ENCODE data around the gene ZNF446. TPM values are rescaled to one million over a fixed set of nuclear protein-coding genes. Genes with fewer than 3 reads are reported as not detected.
"Not testable (repeated sequence)": the region's sequence is repeated elsewhere in the genome, so short reads cannot be mapped to it uniquely, and the experiment has no call there.

ZNF446 gene
- total RNA-seq: 6.3 and 6.8 TPM in 2 replicates

DNA sequence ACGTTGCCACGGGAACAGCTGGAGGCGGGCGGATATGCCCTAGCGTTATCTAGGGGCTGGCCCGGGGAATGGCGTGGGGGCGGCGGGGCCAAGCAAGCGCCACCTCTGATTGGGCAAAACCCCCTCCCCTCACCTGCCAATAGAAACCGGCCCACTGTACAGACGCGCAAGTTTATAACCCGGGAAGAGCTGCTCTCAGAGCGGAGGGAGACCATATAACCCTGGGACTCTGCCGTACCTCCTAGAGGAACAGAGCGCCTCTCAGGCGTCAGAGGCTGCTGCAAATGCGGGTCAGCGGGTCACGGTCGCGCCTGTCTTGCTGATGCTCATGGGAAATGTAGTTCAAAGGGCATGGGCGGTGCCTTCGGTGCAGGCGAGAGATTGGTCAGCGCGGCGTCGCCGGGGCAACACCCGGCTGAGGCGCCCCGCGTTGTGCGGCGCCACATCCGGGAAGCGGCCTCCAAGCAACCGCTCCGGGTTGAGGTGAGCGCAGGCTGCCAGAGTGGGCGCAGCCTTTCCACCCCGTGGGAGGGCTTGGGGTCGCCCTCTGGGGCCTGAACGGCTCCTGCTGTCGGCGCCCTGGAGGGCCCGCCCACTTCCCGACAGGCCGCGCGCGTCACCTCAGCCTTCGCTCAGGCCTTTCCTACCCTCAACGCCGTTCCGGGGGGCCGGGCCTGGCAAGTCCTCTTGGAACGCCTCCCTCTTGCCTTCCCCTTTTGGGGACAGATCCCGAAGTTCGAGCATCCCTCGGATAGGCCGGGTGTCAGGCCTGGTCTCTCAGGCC, at the start of gene ZNF446:
Gene ZNF446 (plus strand): TSS at position 639 of the 784 bp plus-strand sequence. CDS start 867 bp downstream, outside the sequence.
- Mint-ChIP-seq H3K4me1 (peaks cover 19% of the 10 kb centered on the region), H3K4me3 (peak within 1 kb of the TSS; percentile 93), H3K27ac (peak within 1 kb of the TSS; percentile 97), H3K9me3 (no peaks in the 10 kb centered on the region), H3K36me3 (ENCODE audit: low read depth) (peaks cover 23% of the 10 kb centered on the region), H3K27me3 (no peaks in the 10 kb centered on the region)
- peak; percentile 99 for DNase-seq
- intact Hi-C loops (cut with micrococcal nuclease): loop anchor here (1.0 to 2.0 kb wide), 10 partner anchors 9 to 171 kb away; partner anchors contain the start of genes CHMP2A, ERVK3-1, ZBTB45 and ZNF324

DNA sequence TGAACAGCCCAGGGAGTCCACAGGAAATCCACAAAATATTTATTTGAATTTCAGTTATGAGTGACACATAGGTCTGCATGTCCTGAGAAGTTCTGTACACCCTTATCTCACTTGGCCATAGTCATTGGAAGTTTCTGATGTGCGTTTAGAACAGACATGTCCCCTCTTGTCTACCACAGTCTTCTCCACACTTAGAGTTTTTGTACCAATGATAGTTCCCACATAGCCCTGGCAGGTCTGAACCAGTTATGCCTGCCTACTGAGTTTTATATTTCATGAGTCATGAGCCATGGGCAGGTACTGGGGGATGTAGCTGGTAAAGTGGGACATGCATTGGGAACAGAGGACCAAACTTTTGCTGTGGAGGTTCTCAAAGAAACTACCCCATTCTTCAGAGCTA, 47.5 kb upstream of the ZNF446 start:
- no peak for DNase-seq
- Mint-ChIP-seq H3K4me3 (no peak overlapping the region), H3K9me3 (peaks cover 36% of the 10 kb centered on the region), H3K27ac (no peak overlapping the region), H3K36me3 (ENCODE audit: low read depth) (peaks cover 36% of the 10 kb centered on the region), H3K4me1 (no peaks in the 10 kb centered on the region), H3K27me3 (no peaks in the 10 kb centered on the region)
- intact Hi-C loops (cut with micrococcal nuclease): no loop called here

DNA sequence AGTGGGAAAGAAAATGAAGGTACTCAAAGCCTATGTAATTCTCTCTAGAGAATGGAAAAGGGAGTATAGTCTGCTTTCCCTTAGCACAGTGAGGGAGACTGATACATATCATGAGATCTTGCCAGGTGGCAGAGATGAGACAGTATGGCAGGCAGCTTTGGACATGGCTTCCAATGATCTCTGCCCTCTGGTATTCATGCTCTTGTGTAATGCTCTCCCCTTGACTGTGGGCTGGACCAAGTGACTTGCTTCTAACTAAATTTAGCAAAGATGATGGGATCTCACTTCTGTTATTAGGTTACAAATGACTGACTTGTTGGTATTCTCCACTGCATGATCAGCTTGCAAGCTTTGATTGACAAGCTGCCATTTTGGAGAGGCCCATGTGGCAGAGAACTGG, 46.4 kb upstream of the ZNF446 start:
- intact Hi-C loops (cut with micrococcal nuclease): no loop called here
- H3K27ac Mint-ChIP-seq: no peak overlapping the region
- no peaks in the 10 kb centered on the region for H3K27me3 Mint-ChIP-seq
- no peak for DNase-seq
- peaks cover 32% of the 10 kb centered on the region for H3K9me3 Mint-ChIP-seq
- no peak overlapping the region for H3K4me3 Mint-ChIP-seq
- peaks cover 45% of the 10 kb centered on the region for H3K36me3 Mint-ChIP-seq (ENCODE audit: low read depth)
- H3K4me1 Mint-ChIP-seq: no peaks in the 10 kb centered on the region

GRCh38 chr19:58434217-58434616, 41.9 kb upstream of the ZNF446 start:
- H3K9me3 Mint-ChIP-seq: peaks cover 40% of the 10 kb centered on the region
- H3K36me3 Mint-ChIP-seq (ENCODE audit: low read depth): peaks cover 77% of the 10 kb centered on the region
- H3K4me3 Mint-ChIP-seq: no peak overlapping the region
- no peak overlapping the region for H3K27ac Mint-ChIP-seq
- intact Hi-C loops (cut with micrococcal nuclease): no loop called here
- H3K4me1 Mint-ChIP-seq: peaks cover 8% of the 10 kb centered on the region
- DNase-seq: no peak
- no peaks in the 10 kb centered on the region for H3K27me3 Mint-ChIP-seq

DNA sequence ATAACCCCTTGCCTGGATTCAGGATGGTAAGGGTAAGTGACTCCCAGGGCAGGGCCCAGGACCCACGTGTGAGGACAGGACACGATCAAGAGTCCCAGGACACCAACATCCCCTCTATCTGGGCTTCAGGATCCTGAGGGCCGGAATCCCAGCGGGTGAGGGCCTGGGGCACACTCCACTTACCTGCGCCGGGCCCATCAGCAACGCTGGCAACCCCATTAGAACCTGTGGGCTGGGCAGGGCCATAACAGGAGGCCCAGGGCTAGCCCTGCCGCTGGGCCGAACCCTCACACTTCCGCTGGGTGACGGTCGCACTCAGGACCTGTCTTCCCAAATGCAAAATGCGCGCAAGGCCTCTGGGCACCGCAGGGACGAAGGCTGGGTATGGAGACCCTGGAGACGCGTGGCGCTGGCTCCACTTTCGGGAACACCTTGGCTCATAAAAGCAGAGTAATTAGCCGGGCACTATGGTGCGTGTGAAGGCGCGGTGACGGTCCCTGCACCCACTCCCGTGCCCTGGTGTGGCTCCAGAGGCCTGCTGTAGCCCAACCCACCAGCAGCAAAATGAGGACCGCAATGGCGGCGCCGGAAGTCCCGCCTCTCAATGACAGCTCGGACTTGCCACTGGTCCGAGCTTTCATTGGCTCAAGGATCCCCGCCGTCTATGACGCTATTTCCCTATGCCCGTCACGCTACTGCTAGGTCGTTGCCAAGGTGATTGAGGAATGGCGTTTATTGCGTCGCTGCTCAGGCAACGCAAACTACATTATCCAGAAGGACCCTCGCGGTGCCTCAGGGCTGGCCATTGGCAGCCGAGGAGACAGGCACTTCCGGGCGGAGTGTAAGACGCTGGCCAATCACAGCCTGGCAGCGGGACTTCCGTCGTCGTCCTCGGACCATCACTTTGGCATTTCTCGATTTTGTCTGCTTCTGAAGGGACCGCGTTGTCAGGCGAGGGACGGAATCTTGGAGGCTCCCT, 36.3 kb upstream of the ZNF446 start, which contains the start of gene ZNF132:
Gene ZNF132 (minus strand): TSS at position 578 of the 979 bp plus-strand sequence. CDS start 332 bp downstream, at position 246.
- no peaks in the 10 kb centered on the region for H3K27me3 Mint-ChIP-seq
- peak; percentile 98 for DNase-seq
- H3K4me1 Mint-ChIP-seq: peaks cover 21% of the 10 kb centered on the region
- peaks cover 48% of the 10 kb centered on the region for H3K36me3 Mint-ChIP-seq (ENCODE audit: low read depth)
- H3K9me3 Mint-ChIP-seq: peaks cover 40% of the 10 kb centered on the region
- intact Hi-C loops (cut with micrococcal nuclease): loop anchor here (1.0 kb wide), 7 partner anchors 11 to 162 kb away; partner anchors contain the start of genes ERVK3-1, RPS5, ZNF324B and ZNF584
- H3K4me3 Mint-ChIP-seq: peak within 1 kb of the TSS; percentile 97
- peak within 1 kb of the TSS; percentile 97 for H3K27ac Mint-ChIP-seq

DNA sequence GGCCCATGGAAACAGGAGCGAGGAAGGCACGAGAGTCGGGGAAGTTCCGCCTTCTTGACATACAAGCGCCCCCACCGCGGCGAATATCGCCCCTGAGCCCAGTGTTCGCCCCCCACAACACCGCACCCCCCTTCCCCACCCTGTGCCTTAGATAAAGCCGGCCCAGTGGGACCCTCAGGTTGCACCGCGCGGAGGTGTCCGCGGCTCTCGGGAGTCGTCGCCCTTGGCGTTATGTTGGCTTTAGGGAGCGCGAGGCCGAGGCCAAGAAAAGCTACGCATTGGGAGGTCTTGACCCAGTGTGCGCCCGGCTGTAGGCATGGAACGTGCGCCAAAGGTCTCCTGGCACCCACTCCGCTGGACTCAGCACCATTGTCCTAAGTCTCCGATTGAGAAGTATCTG, 35.6 kb upstream of the ZNF446 start:
- H3K27me3 Mint-ChIP-seq: no peaks in the 10 kb centered on the region
- peak overlapping the region; percentile 97 for H3K27ac Mint-ChIP-seq
- H3K4me1 Mint-ChIP-seq: peaks cover 21% of the 10 kb centered on the region
- peaks cover 41% of the 10 kb centered on the region for H3K36me3 Mint-ChIP-seq (ENCODE audit: low read depth)
- DNase-seq: no peak
- H3K9me3 Mint-ChIP-seq: peaks cover 36% of the 10 kb centered on the region
- intact Hi-C loops (cut with micrococcal nuclease): loop anchor here (1.0 kb wide), 7 partner anchors 11 to 162 kb away; partner anchors contain the start of genes ERVK3-1, RPS5, ZNF324B and ZNF584
- peak overlapping the region; percentile 97 for H3K4me3 Mint-ChIP-seq

GRCh38 chr19:58442986-58443385, 33.2 kb upstream of the ZNF446 start:
- DNase-seq; intact Hi-C loops (cut with micrococcal nuclease); H3K27me3 Mint-ChIP-seq; H3K4me3 Mint-ChIP-seq; H3K27ac Mint-ChIP-seq: not testable (repeated sequence)
- Mint-ChIP-seq H3K9me3 (peaks cover 31% of the 10 kb centered on the region), H3K4me1 (peaks cover 20% of the 10 kb centered on the region), H3K36me3 (ENCODE audit: low read depth) (peaks cover 20% of the 10 kb centered on the region)

GRCh38 chr19:58448860-58449259, 27.3 kb upstream of the ZNF446 start:
- peaks cover 19% of the 10 kb centered on the region for H3K9me3 Mint-ChIP-seq
- DNase-seq; H3K4me3 Mint-ChIP-seq; H3K36me3 Mint-ChIP-seq (ENCODE audit: low read depth); H3K27me3 Mint-ChIP-seq; intact Hi-C loops (cut with micrococcal nuclease); H3K27ac Mint-ChIP-seq: not testable (repeated sequence)
- peaks cover 21% of the 10 kb centered on the region for H3K4me1 Mint-ChIP-seq

- Mint-ChIP-seq H3K9me3 (peaks cover 19% of the 10 kb centered on the region), H3K36me3 (ENCODE audit: low read depth) (peaks cover 15% of the 10 kb centered on the region), H3K4me1 (peaks cover 21% of the 10 kb centered on the region)
- DNase-seq, H3K27ac Mint-ChIP-seq, H3K27me3 Mint-ChIP-seq, H3K4me3 Mint-ChIP-seq: not testable (repeated sequence)
- intact Hi-C loops (cut with micrococcal nuclease): loop anchor here (2.0 kb wide), 1 partner anchor 41 kb away; the partner anchor contains the start of gene ZNF584
These were observed 26.2 kb upstream of the ZNF446 start for GRCh38 chr19:58449980-58450379.

- DNase-seq: no peak
- Mint-ChIP-seq H3K4me3 (peak overlapping the region; percentile 90), H3K27ac (peak overlapping the region; percentile 53), H3K27me3 (peaks cover 6% of the 10 kb centered on the region), H3K4me1 (peaks cover 21% of the 10 kb centered on the region), H3K36me3 (ENCODE audit: low read depth) (peaks cover 17% of the 10 kb centered on the region), H3K9me3 (peaks cover 19% of the 10 kb centered on the region)
- intact Hi-C loops (cut with micrococcal nuclease): loop anchor here (1.0 to 2.0 kb wide), 4 partner anchors 11 to 42 kb away; partner anchors contain the start of genes ZNF132, ZNF324, ZNF446 and ZNF584
These were observed 25.2 kb upstream of the ZNF446 start for GRCh38 chr19:58450856-58451357.

DNA sequence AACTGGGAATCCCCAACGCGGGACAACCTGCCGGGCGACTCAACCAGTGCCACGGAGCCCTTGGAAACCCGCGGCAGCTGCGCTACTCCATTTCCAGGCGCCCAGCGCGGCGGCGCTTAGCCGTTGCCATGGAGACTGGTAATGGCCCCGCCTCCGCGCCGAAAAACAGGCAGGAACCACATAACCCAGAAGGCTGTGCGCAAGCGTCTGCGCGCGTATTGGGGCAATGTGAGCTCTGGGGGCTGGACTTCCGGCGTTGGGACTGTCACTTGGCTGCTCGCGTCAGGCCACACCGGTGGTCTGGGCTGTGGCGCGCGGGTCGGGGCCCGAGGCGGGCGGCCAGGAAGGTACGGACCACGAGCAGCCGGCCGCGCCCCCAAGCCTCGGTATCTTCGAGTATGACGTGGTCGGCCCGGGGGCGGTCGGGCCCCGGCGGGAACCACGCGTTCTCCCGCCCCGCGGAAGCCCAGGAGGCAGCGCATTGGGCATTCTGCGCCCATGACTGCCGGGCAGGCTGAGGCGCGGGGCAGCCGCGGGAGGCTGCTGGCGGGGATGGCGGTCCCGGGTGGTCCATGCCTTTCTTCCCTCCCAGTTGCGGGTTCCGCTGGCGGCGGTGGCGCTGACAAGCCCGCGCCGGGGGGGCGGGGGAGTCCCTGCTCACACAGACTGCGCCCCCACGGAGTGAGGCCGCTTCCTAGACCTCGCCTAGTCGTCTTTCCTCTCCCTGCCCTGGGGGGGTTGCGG, 24.6 kb upstream of the ZNF446 start, which contains the start of gene ZNF324B:
Gene ZNF324B (plus strand): TSS at position 265 of the 744 bp plus-strand sequence. CDS start 2,080 bp downstream, outside the sequence.
- peaks cover 21% of the 10 kb centered on the region for H3K4me1 Mint-ChIP-seq
- H3K9me3 Mint-ChIP-seq: peaks cover 19% of the 10 kb centered on the region
- peak within 1 kb of the TSS; percentile 53 for H3K27ac Mint-ChIP-seq
- H3K4me3 Mint-ChIP-seq: peak within 1 kb of the TSS; percentile 90
- peaks cover 19% of the 10 kb centered on the region for H3K36me3 Mint-ChIP-seq (ENCODE audit: low read depth)
- intact Hi-C loops (cut with micrococcal nuclease): loop anchor here (1.0 to 2.0 kb wide), 4 partner anchors 11 to 43 kb away; partner anchors contain the start of genes ZNF132, ZNF324, ZNF446 and ZNF584
- peaks cover 6% of the 10 kb centered on the region for H3K27me3 Mint-ChIP-seq
- peak; percentile 99 for DNase-seq

DNA sequence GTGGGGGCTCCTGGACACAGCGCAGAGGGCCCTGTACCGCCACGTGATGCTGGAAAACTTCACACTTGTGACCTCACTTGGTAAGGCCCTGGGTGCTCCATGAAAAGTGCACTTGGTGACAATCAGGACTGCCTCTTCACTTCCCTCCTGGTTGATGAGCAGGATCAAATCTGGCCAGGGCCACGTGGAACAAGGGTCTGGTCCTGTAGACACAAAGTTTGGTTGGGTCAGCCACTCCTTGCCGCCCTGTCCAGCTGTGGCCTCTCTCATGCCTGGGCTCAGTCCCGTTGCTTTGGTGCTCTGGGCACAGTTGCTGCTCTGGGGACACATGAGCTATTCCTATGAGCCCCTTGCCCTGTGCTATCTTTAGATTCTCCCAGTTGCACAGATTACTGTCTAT, 22.4 kb upstream of the ZNF446 start:
- H3K27ac Mint-ChIP-seq: no peak overlapping the region

More for the DNA sequence above, 22.4 kb upstream of the ZNF446 start:
- intact Hi-C loops (cut with micrococcal nuclease): no loop called here
- H3K36me3 Mint-ChIP-seq (ENCODE audit: low read depth): peaks cover 28% of the 10 kb centered on the region
- peaks cover 6% of the 10 kb centered on the region for H3K27me3 Mint-ChIP-seq
- H3K4me1 Mint-ChIP-seq: peaks cover 21% of the 10 kb centered on the region
- H3K9me3 Mint-ChIP-seq: peaks cover 9% of the 10 kb centered on the region
- DNase-seq: peak; percentile 59
- H3K4me3 Mint-ChIP-seq: peak overlapping the region; percentile 19
